HepG2 (cell line): ENCODE data around the gene OTOGL.
"Not testable (repeated sequence)": the region's sequence is repeated elsewhere in the genome, so short reads cannot be mapped to it uniquely, and the experiment has no call there.

ENCODE experiments used
- EHMT2 ChIP-seq: fragments of 200-600 bp; sonication (generic); IDR thresholded peaks from 2 replicates; pipeline ENCODE4 v1.7.0; 2017; ENCODE audit warnings: antibody characterized with exemption, low read depth, low read length, borderline replicate concordance
- SMAD1 ChIP-seq: sonication (generic); formaldehyde crosslinking; IDR thresholded peaks from 2 replicates; pipeline ENCODE4 v1.4.0; 2020; ENCODE audit warnings: missing genetic modification reagents, low read depth, mild to moderate bottlenecking, borderline replicate concordance

GRCh38 chr12:80218925-80219324 lies 119.6 kb downstream of the OTOGL start:
- TF ChIP-seq SMAD1 (CRISPR knock-in tag); EHMT2: not testable (repeated sequence)
